Activated T-helper 2 cell treated with anti-CD3 and anti-CD28 coated beads, Interferon-gamma antibody, Interleukin-2, Interleukin-4, amounts not matched to agents 10 μg/mL and 5 μg/mL and 100 μg/mL, durations not matched to agents 14 hours and 24 hours and 36 hours (primary cell): ENCODE measurements around the gene ARTN. TPM values are rescaled to one million over a fixed set of nuclear protein-coding genes. Genes with fewer than 3 reads are reported as not detected.
A peak's percentile ranks its signal among the peaks of the same experiment; 100 is the strongest.

Experiments used
- DNase-seq: peaks from one replicate; pipeline ENCODE4 v3.0.0; 2021; ENCODE audit warnings: low spot score
- H3K27ac Mint-ChIP-seq: one replicate; pipeline ENCODE4 v1.8.0; 2021; ENCODE audit warnings: mixed read lengths
- H3K27me3 Mint-ChIP-seq: one replicate; pipeline ENCODE4 v1.8.0; 2021; ENCODE audit warnings: low read depth, mixed read lengths
- H3K36me3 Mint-ChIP-seq: one replicate; pipeline ENCODE4 v1.8.0; 2021; ENCODE audit warnings: low read depth, mixed read lengths
- H3K4me1 Mint-ChIP-seq: one replicate; pipeline ENCODE4 v1.8.0; 2021; ENCODE audit warnings: low read depth, mixed read lengths
- H3K4me3 Mint-ChIP-seq: one replicate; pipeline ENCODE4 v1.8.0; 2021; ENCODE audit warnings: low read depth, mild to moderate bottlenecking, moderate library complexity, mixed read lengths
- H3K9me3 Mint-ChIP-seq: one replicate; pipeline ENCODE4 v1.8.0; 2021; ENCODE audit warnings: mixed read lengths
- intact Hi-C: fragments of 100-400 bp; cut with micrococcal nuclease; formaldehyde crosslinking; loops from one replicate; pipeline ENCODE4 v1.15.1; 2023
- total RNA-seq: library from RNA; stranded (reverse); gene quantifications from 2 replicates; pipeline ENCODE4 v1.2.3, GENCODE V29; 2022

Gene ARTN
- total RNA-seq, 1 donor from 2014 or later, result 0.39 TPM

DNA sequence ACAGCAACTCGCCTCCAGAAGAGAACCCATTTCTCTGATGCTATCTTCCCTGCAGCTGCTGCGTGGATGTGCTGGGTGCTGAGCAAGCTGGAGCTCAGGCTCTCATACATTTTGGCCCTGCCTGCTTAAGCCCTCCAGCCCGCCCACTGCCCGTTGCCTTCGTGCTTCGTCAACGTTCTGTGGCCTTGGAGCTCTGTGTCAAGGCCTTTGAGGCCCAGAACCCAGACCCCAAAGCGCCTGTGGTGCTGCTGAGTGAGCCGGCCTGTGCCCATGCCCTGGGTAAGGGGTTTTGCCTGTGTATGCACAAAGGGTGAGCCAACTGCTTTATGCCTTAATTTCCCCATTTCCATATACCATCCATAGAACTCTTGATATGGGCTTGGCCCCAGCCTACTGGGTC is 37.3 kb downstream of the ARTN start:
- Mint-ChIP-seq H3K27ac (peak overlapping the region; percentile 16), H3K9me3 (no peaks in the 10 kb centered on the region), H3K36me3 (peaks cover 36% of the 10 kb centered on the region), H3K4me3 (peak overlapping the region; percentile 93), H3K27me3 (no peaks in the 10 kb centered on the region), H3K4me1 (peaks cover 26% of the 10 kb centered on the region)
- intact Hi-C loops, result no loop called here
- DNase-seq, result no peak

DNA sequence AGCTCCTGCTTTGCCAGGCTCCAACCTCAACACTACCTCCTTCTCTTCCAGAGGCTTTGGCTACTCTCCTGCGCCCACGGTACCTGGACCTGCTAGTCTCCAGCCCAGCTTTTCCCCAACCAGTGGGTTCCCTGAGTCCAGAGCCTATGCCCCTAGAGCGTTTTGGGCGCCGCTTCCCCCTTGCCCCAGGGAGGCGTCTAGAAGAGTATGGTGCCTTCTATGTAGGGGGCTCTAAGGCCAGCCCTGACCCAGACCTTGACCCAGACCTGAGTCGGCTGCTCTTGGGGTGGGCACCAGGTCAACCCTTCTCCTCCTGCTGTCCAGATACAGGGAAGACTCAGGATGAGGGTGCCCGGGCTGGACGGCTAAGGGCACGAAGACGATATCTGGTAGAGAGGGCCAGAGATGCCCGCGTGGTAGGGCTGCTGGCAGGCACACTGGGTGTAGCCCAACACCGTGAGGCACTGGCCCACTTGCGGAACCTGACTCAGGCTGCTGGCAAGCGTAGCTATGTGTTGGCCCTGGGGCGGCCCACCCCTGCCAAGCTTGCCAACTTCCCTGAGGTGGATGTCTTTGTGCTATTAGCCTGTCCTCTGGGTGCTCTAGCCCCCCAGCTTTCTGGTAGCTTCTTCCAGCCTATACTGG is 37.9 kb downstream of the ARTN start:
- Mint-ChIP-seq H3K4me3 (peak overlapping the region; percentile 93), H3K4me1 (peaks cover 32% of the 10 kb centered on the region), H3K27ac (no peak overlapping the region), H3K27me3 (no peaks in the 10 kb centered on the region), H3K9me3 (no peaks in the 10 kb centered on the region), H3K36me3 (peaks cover 42% of the 10 kb centered on the region)
- intact Hi-C loops, result no loop called here
- DNase-seq, result no peak

DNA sequence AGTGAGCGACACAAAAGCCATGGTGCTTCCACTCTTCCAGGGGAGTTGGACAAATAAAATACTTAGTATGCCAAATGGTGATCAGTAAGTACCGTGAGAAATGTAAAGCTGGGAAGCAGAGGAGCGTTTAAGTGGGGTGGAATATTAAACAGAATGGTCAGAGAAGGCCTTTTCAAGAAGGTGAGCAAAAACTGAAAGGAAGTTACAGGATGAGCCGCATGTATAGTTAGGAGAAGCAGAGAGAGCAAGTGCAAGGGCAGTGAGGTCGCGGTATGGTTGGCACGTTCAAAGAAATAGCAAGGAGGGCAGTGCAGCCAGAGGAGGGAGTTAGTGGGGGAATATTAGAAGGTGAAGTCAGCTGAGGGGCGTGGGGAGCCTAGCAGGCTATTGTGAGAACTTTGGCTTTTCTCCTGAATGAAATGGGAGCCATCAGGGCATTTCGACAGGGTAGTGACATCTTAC is 40.4 kb downstream of the ARTN start:
- DNase-seq, result no peak
- H3K9me3 Mint-ChIP-seq, result no peaks in the 10 kb centered on the region
- intact Hi-C loops, result loop anchor here (1.0 to 2.0 kb wide), 4 partner anchors 17 to 267 kb away; partner anchors contain the start of genes CCDC24, IPO13, SLC6A9 and ST3GAL3
- peak overlapping the region; percentile 90 for H3K27ac Mint-ChIP-seq
- peak overlapping the region; percentile 91 for H3K4me3 Mint-ChIP-seq
- H3K4me1 Mint-ChIP-seq, result peaks cover 53% of the 10 kb centered on the region
- no peaks in the 10 kb centered on the region for H3K27me3 Mint-ChIP-seq
- H3K36me3 Mint-ChIP-seq, result peaks cover 64% of the 10 kb centered on the region

DNA sequence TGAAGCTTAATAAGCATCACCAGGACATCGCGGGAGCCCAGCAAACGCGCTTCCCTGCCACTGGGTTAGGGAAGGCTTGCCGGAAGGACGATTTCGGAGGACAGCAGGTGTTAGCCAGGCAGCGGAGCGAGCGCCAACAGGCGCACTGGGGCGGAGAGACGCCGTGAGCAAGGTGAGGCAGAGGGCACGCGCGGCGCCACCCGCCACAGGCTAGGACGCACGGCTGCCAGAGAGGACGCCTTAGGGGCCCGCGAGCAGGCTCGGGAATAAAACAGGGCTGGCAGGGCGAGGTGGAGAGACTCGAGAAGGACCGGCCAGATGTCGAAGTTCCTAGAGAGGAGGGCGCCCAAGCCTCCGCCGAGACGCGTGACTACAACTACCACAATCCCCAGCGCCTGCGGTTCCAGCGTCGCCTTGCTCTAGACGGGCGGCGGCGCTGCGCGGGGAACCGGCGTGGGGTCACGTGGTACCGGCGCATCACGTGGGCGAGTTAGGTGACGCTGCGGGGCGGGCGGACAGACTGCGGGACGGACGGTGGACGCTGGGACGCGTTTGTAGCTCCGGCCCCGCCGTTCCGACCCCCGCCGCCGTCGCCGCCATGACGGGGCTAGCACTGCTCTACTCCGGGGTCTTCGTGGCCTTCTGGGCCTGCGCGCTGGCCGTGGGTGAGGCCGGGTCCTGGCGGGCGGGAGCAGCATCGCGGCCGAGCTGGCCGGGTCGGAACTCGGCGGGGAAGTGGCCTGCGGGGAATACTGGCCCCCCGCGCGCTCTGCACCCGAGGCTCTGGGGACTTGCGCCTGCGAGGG is 41.0 kb downstream of the ARTN start, which contains the start of gene ATP6V0B:
Gene ATP6V0B, plus strand, starts transcription at position 518 of the 806 bp plus-strand sequence. Its CDS starts 81 bp downstream, at position 599.
- peaks cover 49% of the 10 kb centered on the region for H3K4me1 Mint-ChIP-seq
- peaks cover 61% of the 10 kb centered on the region for H3K36me3 Mint-ChIP-seq

DNA sequence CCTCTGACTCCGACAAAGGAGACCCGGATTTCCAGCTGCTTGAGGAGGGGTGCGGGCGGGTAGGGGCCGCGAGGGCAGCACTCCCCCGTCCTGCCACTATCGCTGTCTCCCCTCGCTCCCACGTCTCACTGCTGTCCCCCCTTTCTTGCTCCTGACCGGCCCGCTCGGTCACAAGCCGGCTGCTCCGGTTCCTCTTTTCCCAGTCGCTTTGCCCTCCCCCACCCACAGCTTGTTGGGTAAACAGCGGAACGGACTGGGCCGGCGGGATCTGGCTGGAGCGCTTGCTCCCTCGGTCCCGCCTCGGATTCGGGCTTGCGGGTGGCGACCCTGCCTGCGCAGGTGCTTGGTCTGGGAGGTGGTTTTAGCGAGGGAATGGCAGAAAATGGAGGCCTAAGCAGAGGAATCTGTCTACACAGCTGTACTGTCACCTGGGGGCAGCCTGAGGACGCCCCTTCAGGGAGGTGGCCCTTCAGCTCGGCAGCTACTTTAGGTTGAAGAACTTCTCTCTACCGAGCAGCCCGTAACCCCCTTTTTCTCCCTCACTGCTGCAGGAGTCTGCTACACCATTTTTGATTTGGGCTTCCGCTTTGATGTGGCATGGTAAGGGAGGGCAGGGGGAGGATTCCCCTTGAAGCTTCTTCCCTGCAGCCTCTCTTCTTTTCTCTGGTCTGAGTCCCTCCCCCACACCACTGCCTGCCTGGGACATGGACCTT is 41.8 kb downstream of the ARTN start:
- Mint-ChIP-seq H3K27ac (peak overlapping the region; percentile 46), H3K9me3 (no peaks in the 10 kb centered on the region), H3K4me3 (peak overlapping the region; percentile 91), H3K27me3 (no peaks in the 10 kb centered on the region), H3K4me1 (peaks cover 50% of the 10 kb centered on the region), H3K36me3 (peaks cover 59% of the 10 kb centered on the region)
- DNase-seq, result peak; percentile 24
- intact Hi-C loops, result loop anchor here (2.0 kb wide), 2 partner anchors 15 to 55 kb away; partner anchors contain the start of genes CCDC24 and SLC6A9

More for the DNA sequence above, 41.0 kb downstream of the ARTN start, which contains the start of gene ATP6V0B:
- Mint-ChIP-seq H3K27me3 (no peaks in the 10 kb centered on the region), H3K9me3 (no peaks in the 10 kb centered on the region), H3K4me3 (peak within 1 kb of the TSS; percentile 91), H3K27ac (peak within 1 kb of the TSS; percentile 90)
- intact Hi-C loops, result loop anchor here (1.0 to 2.0 kb wide), 4 partner anchors 16 to 267 kb away; partner anchors contain the start of genes CCDC24, IPO13, SLC6A9 and ST3GAL3
- peak; percentile 94 for DNase-seq

DNA sequence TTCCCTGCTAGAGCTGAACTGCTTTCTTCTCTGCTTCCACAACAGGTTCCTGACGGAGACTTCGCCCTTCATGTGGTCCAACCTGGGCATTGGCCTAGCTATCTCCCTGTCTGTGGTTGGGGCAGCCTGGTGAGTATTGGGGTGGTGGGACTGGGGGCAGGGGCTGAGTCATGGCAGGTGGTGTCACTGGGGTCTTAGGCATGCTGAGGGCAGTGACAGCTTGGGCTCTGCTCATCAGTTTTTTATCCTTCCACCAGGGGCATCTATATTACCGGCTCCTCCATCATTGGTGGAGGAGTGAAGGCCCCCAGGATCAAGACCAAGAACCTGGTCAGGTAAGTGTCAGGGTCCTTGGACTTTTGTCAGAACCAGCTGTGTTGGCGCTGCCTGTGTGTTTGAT is 42.4 kb downstream of the ARTN start:
- intact Hi-C loops, result no loop called here
- Mint-ChIP-seq H3K27ac (peak overlapping the region; percentile 46), H3K36me3 (peaks cover 63% of the 10 kb centered on the region), H3K4me1 (peaks cover 50% of the 10 kb centered on the region), H3K9me3 (no peaks in the 10 kb centered on the region), H3K4me3 (peak overlapping the region; percentile 91), H3K27me3 (no peaks in the 10 kb centered on the region)
- no peak for DNase-seq

DNA sequence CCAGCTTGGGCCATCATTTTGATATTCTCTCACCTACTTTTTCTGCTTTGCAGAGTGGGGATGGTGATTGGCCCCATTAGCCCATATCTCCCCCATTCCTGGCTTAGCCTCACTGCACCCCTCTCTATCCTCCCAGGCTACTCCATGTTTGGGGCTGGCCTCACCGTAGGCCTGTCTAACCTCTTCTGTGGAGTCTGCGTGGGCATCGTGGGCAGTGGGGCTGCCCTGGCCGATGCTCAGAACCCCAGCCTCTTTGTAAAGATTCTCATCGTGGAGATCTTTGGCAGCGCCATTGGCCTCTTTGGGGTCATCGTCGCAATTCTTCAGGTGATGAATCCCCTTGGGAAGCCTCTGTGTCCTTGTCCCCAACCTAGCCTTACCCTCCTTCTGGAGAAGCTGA is 43.3 kb downstream of the ARTN start:
- Mint-ChIP-seq H3K27ac (no peak overlapping the region), H3K4me3 (peak overlapping the region; percentile 91), H3K27me3 (no peaks in the 10 kb centered on the region), H3K9me3 (no peaks in the 10 kb centered on the region), H3K4me1 (peaks cover 48% of the 10 kb centered on the region), H3K36me3 (peaks cover 62% of the 10 kb centered on the region)
- intact Hi-C loops, result no loop called here
- DNase-seq, result no peak

DNA sequence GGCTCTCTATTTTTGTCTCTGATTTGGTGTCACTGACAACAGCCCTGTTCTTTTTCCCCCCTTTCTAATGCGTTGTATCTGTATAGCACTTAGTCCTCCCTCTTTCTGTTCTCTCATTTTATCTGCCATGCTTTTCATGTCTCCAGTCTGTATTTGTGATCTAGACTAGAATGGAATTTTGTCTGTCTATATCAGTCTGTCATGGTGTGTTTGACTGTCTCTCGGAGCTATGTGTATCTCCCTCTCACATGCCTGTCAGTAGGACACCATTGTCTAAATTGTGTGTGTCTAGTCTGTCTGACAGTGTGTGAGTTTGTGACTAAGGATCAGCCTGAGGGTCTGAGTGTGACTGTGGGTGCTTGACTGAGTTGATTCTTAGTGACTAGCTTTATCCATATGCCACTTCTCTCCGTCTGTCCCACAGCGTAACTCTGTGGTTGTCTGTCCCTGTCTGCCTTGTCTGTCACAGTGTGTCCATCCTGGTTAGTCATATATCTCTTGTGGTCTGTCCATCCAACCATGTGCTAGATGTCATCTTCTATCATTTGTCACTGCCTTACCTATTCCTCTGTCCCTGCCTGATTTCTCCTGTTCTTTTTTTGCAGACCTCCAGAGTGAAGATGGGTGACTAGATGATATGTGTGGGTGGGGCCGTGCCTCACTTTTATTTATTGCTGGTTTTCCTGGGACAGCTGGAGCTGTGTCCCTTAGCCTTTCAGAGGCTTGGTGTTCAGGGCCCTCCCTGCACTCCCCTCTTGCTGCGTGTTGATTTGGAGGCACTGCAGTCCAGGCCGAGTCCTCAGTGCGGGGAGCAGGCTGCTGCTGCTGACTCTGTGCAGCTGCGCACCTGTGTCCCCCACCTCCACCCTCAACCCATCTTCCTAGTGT is 44.0 kb downstream of the ARTN start:
- Mint-ChIP-seq H3K4me1 (peaks cover 48% of the 10 kb centered on the region), H3K27me3 (no peaks in the 10 kb centered on the region), H3K9me3 (no peaks in the 10 kb centered on the region), H3K27ac (no peak overlapping the region), H3K4me3 (peak overlapping the region; percentile 91), H3K36me3 (peaks cover 56% of the 10 kb centered on the region)
- no peak for DNase-seq
- intact Hi-C loops, result no loop called here

DNA sequence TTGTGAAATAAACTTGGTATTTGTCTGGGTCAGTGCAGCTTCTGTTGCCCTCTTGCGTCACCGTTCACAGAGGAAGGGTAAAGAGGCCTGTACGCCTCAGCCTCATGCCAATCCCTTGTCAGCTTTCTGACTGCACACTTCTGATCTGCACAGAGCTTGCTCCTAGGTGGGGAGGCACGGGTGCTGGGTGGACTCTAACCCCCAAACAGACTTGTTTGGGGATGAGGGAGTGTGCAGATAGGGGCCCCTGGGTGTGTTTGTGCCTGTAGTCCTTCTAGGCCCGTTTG is 44.6 kb downstream of the ARTN start:
- peak overlapping the region; percentile 91 for H3K4me3 Mint-ChIP-seq
- DNase-seq, result no peak
- peaks cover 47% of the 10 kb centered on the region for H3K4me1 Mint-ChIP-seq
- no peaks in the 10 kb centered on the region for H3K27me3 Mint-ChIP-seq
- H3K36me3 Mint-ChIP-seq, result peaks cover 50% of the 10 kb centered on the region
- intact Hi-C loops, result no loop called here
- no peaks in the 10 kb centered on the region for H3K9me3 Mint-ChIP-seq
- H3K27ac Mint-ChIP-seq, result no peak overlapping the region

DNA sequence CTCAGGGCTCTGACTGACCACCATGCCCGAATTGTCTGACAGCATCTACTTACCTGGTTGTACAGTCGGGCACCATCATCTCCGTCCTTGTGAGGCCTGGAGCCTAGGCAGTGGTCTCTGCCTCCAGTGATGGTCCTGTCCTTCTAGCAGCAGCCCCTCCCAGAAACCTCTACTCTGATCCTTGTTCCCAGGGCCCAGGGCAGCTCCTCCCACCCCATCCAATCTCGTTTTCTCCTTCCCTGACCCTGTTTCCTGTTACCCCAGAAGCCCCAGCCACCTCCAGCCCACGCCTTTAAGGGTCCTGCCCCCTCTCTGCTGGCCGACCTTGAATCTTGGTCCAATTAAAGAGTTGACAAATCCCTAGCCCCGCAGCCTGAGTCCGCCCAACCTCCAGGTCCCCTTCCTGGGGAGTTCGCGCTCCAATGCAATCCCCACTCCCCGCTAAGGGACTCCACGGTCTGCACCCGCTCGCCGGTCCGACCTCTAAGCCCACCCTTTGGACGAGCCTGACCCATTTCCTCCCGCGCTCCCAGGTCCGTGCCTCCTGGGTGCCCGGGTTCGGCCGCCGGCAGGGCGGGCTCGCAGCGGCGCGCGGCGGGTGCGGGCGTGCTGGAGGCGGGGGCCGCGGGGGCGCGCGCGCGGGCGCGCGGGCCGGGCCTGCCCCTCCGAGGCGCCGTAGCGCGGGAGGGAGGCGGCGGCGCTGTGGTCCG is 45.1 kb downstream of the ARTN start, which contains the start of gene B4GALT2:
Gene B4GALT2, plus strand, starts transcription at position 660 of the 710 bp plus-strand sequence. CDS start 1,951 bp downstream, outside the sequence.
- peaks cover 42% of the 10 kb centered on the region for H3K4me1 Mint-ChIP-seq
- H3K36me3 Mint-ChIP-seq, result peaks cover 50% of the 10 kb centered on the region
- peak within 1 kb of the TSS; percentile 85 for H3K27ac Mint-ChIP-seq
- H3K27me3 Mint-ChIP-seq, result no peaks in the 10 kb centered on the region
- peak; percentile 31 for DNase-seq
- peak within 1 kb of the TSS; percentile 91 for H3K4me3 Mint-ChIP-seq
- intact Hi-C loops, result no loop called here
- H3K9me3 Mint-ChIP-seq, result no peaks in the 10 kb centered on the region

DNA sequence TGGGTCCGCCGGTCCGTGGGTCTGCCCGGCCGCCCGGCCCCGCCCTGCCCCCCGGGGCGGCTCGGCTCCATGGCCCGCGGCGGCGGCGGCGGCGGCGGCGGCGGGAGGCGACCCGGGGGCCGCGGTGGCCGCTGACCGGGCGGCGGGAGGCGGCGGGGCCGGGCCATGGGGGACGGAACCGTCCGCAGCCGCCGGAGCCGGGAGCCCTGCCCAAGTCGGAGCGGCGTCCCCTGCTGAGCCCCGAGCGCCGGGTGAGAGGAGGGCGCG is 45.6 kb downstream of the ARTN start:
- H3K36me3 Mint-ChIP-seq, result peaks cover 47% of the 10 kb centered on the region

More for the DNA sequence above, 45.6 kb downstream of the ARTN start:
- H3K27ac Mint-ChIP-seq, result no peak overlapping the region
- no peaks in the 10 kb centered on the region for H3K9me3 Mint-ChIP-seq
- intact Hi-C loops, result no loop called here
- no peaks in the 10 kb centered on the region for H3K27me3 Mint-ChIP-seq
- H3K4me1 Mint-ChIP-seq, result peaks cover 37% of the 10 kb centered on the region
- H3K4me3 Mint-ChIP-seq, result no peak overlapping the region
- no peak for DNase-seq
